Ureter (tissue), 1 donor: ENCODE data around the gene CRACR2B. TPM values are rescaled to one million over a fixed set of nuclear protein-coding genes. Genes with fewer than 3 reads are reported as not detected.
A peak's percentile ranks its signal among the peaks of the same experiment; 100 is the strongest.

Experiments
- DNase-seq: peaks from one replicate; pipeline ENCODE4 v3.0.0-alpha.2; 2020; ENCODE audit warnings: low spot score
- total RNA-seq: library from RNA; stranded (reverse); gene quantifications from one replicate; pipeline ENCODE4 v1.2.4, GENCODE V29; 2023
- donor health status: DM: yes; HTN: yes; CAD: no.

CRACR2B gene
- total RNA-seq, 1 donor from 2014 or later, result 45.8 TPM

DNA sequence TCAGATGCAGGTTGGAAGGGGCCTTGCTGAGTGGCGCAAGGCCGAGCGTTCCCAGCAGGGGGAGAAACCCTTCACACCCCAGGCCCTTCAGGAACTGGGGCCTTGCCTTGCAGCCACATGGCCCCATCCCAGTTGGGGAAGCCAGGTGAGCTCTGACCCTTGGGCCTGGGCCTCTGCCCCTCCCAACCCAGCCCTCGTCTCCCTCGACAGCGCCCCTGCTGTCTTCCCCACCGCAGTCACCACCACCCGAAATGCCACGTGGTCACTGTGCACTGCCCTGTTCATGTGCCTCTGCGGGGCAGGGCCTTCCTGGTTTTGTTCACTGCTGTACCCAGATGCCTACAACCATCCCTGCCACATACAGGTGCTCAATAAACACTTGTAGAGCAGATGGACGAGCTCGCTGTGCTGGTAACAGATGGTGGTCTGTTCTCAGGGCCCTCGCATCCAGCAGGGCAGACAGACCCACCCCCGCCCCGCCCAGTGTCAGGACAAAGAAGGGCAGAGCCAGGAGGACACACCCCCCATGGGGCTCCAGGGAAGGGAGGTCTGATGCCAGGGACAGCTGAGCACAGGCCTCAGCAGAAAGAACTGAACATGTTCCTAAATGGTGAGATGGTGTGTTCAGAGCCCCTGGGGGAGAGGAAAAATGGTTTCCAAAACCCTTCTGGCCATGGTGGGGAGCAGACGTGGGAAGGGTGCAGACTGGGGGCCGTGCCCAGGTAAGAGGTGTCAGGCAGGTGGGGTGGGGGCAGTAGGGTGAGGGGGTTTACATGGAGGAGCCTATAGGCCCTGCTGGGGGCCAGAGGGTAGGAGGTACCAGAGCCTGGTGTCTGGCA lies 10.9 kb downstream of the CRACR2B start:
- DNase-seq, result no peak

DNA sequence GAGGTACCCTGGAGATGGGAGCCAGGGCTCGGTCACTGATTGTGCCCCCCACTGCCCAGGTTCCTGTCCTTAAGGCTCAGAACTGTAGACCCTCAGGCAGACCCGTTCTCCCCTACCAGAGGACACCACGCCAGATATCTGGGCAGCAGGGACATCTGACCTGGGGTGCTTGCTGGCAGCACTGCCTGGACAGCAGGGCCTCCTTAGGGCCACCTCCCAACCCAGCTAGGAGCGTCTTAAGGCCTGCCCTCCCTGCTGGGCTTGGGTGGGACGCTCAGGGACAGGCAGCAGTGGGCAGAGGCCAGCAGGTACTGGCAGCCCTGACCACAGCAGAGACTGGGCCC lies 11.5 kb downstream of the CRACR2B start:
- DNase-seq, result no peak

DNA sequence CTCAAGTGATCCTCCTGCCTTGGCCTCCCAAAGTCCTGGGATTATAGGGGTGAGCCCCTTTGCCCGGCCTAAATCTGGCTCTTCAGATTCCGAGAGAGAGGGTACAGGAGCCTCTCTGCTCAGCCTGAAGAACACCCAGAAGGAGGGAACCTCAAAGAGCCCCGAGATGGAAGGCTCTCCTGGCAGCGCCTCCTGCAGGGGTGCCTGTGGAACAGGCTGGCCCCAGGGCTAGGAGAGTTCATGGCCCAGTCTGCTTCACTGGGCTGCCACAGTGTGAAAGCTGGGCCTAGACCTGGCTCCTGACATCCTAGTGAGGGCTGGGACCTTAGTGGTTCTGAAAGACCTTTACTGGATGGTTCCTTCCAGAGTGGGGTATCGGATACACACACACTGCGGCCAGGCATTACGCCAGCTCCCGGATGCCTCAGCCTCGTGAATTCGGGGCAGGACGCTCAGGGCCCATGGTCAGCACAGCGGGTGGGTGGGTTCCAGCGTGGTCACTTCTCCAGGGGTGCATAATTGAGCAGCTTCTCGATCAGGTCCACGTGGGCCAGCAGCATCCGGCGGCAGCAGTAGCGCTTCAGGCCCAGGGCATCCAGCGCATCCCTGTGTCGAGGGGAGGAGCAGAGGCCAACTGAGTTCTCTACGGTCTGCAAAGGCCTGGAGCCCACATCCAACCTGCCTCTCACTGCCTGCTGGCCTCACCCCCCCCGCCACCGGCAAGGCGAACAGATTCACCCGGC lies 12.3 kb downstream of the CRACR2B start:
- no peak for DNase-seq

DNA sequence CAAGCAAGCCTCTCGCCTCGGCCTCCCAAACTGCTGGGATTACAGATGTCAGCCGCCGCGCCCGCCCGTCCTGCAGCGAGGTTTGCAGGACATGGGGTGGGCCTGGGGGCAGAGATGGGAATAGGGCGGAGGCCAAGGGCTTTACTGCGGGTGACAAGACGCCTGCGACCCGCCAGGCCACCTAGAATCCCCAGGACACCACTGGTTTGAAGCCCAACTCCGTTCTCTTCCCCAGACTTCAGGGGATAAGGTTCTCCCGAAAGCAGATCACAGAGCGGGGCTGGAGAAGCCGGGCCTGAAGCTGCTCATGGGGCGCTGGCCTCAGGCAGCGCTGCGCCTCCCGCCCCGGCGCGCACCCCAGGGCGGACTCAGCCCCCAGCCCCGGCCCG lies 14.3 kb downstream of the CRACR2B start:
- no peak for DNase-seq

DNA sequence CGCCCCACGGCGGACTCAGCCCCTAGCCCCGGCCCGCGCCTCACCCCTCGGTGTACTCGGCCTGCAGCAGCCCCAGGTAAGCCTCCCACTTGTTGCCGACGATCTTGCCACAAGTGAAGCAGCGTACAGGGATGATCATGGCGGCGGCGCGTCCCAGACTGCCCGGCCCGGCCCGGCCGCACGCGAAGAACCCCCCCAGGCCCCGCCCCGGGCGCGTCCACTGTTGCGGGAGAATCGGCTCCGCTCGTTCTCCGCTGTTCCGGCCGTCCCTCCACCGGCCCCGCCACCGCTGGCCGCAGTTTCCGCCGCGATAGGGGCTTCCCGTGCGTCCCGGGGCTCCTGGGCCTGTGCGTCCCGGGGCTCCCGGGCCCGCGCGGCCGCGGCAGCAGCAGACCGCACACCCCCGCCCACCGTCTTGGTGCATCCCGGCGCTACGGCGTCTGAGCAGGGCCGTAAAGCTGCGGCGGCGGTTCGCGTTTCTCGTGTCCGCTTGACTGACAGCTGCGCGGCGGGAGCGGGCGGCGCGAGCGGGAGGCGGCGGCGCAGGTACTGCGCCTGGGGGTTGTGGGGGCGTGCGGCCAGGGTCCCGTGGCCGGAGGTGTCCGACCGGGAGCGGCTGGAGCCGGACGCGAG lies 14.8 kb downstream of the CRACR2B start, which contains the start of the genes POLR2L and TSPAN4:
Gene POLR2L, minus strand, starts transcription at position 160 of the 633 bp plus-strand sequence. Its CDS starts 21 bp downstream, at position 139.
Gene TSPAN4, plus strand, starts transcription at position 483 of the 633 bp plus-strand sequence. CDS start 7,453 bp downstream, outside the sequence.
- DNase-seq, result peak; percentile 90

DNA sequence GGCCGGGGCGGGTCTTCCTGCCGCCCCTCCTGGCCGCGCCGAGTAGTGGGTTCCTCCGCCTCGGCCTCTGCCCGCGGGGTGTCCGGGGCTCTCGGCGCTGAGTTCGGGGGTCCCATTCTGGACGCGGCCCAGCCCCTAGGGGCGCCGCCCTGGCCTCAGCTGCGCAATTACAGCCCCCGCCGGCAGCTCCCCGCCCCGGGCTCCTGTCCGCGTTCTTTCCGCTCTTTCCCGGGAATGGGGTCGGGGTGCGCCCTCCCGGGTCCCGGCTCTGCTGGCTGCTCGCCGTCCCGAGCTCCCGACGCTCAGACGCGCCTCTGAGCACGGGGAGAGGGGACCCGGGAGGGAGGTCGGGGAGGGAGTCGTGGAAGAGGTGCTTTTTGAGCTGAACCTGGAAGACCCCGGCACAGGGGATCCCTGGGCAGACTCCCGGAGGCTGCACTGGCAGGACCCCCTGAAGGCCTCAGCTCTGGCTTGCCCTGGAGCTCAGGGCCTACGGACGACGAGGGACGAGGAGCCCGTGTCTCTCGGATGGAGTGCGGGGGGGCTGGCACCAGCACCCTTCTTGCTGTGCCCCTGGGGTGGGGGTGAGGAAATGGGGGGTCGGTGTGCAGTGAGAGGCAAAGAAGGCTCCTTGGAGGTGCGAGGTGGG lies 15.5 kb downstream of the CRACR2B start:
- no peak for DNase-seq

DNA sequence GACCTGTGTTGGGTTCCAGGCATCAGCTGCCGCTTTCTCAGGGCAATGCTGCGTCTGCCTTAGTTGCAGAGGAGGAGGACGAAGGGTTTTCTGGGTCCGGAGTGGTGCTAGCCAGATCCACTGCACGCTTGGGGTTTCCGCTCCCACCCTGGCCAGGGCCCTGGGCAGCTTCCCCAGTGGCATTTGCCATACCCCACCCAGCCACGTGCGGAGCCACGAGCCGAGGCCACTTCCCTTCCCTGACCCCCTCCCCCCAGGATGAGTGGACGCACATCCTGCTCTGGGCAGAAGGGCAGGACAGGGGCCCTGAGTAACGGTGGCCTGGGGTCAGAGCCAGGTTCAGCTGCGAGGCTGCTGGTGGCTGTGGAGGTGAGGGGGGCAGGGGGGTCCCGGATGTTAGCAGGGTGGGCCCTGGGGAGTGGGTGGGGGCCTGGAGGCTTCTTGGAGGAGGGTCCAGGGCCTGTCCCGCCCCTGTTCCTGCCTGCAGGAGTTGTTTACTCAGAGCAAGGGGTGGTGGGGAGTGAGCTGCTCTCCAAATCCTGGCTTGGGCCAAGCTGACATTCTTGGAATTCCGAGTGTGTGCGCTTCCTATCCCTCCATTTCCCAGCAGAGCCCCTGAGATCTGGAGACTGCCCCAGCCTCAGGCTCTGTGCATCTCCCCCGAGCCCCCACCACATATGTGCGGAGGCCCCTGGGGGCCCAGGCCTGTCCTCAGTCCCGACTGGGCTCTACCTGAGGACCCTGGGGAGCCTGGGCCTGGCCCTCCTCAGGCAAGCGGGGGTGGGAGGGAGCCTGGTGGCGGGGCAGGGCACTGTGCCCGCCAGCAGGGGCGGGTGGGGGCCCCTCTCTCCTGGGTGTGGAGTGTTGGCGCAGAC lies 16.3 kb downstream of the CRACR2B start:
- DNase-seq, result peak; percentile 90

DNA sequence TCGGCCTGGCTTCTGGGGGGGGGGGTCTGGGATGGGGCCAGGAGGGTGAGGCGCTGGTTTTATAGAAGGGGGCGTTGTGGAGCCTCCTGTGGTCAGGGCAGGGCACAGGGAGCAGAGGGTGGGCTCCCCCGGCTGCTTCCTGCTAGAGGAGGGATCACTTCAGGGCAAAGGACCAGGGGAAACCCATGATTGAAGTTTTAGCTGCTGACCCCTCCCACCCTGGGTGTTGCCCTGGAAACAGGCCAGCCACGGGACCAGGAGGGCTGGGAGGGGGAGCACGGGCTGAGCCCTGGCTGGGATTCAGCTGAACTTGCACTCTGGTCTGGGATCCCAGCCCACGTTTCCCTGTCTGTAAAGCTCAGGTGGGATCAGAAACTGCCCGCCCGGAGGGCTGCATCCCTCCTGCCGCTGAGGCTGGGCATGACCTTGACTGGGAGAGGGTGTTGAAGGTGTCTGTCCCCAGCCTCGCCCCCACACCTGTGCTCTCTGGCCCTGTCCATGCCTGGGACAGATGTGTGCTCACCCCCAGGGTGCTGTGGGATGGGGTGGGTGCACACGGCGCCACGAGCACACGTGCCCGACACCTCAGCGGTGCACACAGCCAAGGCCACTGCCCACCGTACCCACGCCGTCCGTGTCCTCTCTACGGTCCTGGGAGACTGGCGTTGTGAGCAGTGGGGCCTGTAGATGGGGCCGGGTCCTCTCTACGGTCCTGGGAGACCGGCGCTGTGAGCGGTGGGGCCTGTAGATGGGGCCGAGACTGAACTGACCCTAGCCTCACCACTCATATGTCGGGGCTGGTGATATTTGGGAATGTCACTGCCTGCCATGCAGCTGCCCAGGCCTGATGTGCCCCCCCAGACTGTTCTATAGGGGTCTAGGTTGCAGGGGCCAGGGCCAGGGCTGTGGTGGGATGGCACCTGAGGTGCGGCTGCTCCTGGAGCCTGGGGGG lies 17.2 kb downstream of the CRACR2B start:
- DNase-seq, result peak; percentile 93

DNA sequence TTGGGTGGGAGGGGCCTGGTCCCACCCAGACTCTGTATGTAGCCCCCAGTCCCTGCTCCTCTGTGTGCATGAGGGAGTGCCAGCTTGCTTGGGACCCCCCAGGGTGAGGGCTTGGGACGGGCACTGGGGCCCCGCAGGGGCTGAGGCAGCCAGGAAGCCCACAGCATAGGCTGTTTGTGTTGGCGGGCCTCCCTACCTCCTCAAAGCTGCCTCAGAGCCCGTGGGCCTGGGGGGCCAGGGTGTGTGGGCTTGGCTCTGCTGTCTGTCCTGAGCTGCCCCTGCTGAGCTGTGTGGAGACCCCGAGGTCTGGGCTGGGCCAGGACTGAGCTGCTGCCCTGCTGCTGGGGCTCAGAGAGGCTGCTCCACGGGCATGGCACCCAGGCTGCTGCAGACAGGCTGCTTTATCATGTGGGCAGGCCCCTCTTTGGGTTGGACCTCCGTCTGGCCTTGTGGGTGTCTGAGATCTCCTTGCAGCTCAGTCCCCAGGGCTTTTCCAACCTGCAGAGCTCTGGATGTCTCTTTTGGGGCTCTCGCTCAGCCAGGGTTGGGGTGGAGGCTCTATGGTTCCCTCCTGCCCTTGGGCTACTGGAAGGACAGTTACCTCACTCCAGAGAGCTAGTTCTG lies 18.3 kb downstream of the CRACR2B start:
- DNase-seq, result no peak

DNA sequence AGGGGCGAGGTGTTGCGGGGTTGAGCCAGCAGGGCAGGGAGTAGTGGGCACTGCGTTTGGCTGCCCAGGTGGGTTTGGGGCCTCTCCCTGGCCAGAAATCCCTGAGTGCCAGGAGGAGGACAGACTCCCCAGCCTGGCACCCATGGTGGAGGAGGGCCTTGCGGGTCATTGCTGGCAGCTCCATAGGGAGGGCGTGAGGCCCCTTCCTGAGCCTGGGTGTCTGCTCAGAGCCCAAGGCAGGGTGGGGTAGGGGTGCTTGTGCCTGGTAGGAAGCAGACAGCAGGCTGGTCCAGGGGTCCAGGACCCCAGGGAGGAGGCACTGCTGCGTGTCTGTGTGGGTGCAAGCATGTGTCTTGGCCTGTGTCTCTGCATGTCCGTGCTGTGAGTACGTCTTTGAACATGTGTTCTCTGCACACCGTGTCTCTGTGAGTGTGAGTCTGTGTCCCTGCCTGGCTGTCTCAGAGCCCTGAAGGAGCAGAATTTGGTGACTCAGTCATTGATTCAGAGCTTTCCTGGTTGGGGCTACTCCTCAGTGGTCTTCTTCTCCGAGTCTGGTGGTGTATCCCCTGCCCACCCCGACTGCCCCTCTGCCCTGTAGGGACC lies 18.9 kb downstream of the CRACR2B start:
- DNase-seq, result no peak

DNA sequence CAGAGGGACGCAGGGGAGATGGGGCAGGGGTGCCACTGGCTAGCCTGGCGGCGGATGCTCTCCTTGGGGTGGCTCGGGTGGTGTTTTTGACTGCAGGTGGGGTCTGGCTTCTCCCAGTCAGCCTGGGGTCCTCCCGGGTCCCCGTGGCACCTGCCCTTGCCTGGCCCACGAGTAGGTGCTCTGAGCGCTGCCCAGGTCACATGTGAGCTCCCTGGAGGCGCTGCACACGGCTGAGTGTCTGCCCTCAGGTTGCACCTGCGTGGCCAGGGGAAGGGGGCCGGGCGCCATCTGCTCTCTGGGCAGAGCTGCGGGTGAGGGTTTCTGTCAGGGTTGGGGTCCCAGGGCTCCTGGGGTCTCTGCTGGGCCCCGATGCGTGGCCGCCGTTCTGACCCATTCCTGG lies 20.2 kb downstream of the CRACR2B start:
- no peak for DNase-seq

DNA sequence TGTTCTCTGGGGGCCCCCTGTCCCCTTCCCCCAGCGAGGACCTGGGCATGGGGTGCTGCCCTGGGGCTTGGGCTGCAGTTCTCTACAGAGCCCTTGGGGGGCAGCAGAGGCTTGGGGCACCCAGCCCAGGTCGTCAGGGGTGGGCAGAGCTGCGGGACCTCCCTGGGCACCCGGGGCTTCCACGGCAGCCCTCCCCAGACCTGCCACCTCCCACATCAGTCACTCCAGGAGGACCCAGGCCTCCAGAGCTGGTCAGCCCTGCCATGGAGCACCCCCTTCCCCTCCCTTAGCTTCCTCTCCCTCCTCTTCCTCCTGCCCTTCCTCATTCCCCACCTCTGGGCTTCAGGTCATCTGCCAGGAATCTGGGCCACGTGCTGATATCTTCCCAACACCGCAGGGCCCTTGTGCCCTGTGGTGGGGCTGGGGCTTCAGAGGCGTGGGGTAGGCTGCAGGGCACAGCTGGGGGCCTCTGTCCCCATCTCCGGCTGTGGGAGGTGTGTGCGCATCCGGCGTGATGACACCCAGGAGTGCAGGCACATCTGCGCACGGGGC lies 20.7 kb downstream of the CRACR2B start:
- DNase-seq, result no peak

DNA sequence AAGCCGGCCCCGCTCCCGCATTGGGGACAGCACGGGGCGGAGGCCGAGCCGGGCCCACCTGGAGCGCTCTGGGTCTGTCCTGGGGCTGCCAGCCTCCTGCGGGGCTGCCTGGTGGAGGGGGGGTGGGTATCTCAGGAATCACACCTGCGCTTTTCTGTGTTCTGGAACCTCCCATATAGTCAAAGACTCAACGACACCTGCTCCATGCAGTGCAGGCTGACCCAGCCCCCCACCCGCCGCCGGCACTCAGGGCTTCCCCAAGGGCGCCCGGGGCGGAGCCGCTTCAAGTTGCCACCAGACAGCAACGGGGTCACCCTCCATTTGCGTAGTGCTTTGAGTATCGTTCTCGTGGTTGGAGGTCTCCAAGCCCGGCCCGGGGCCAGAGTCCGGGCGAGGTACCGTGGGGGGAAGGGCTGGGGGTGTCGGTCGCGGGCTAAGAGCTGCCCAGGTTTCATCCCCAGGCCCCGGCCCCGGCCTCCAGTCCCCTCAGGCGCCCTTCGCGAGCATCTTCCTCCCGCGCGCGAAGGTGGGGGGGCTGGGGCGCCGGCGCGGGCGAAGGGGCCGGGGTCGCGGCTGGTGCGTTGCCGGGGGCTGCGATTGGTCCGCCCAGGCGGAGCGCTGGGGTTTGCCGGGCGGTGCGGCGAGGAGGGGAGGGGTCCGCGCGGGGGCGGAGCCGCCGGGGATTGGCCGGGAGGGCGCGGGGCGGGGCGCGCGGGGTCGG lies 21.5 kb downstream of the CRACR2B start:
- no peak for DNase-seq

DNA sequence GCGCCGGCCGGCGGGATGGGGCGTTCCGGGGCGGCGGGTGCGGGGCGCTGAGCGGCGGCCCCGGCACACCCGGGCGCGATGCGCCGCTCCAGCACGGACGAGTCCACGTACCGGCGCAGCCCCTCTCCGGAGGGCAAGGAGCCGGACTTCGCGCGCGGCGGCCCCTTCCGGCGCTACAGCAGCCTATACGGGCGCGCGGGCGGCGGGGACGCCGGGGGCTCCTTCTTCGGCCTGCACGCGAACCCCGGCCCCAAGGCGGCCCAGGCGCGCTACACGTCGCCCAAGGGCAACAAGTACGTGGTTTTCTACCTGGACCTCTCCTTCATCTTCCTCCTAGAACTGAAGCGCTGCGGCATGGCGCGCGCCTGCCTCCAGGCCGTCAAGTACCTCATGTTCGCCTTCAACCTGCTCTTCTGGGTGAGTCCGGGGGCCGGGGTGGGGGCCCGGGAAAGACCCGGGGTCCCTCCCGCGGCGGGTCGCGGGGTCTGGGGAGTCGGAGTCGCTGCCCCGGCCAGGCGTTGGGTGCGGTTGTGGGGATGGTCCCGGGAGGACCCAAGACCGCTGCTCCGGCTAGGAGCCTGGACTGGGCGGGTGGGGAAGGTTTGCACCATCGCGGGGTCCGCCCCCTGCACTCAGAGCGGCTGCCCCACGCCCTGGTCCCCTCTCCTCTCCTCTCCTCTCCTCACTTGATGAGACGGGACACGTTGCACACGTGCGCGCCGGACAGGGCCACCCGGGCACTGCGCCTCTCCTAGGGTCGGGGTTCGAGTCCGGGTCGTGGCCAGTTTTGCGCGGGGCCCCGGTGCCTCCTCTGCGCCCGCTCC lies 22.4 kb downstream of the CRACR2B start:
- DNase-seq, result no peak

DNA sequence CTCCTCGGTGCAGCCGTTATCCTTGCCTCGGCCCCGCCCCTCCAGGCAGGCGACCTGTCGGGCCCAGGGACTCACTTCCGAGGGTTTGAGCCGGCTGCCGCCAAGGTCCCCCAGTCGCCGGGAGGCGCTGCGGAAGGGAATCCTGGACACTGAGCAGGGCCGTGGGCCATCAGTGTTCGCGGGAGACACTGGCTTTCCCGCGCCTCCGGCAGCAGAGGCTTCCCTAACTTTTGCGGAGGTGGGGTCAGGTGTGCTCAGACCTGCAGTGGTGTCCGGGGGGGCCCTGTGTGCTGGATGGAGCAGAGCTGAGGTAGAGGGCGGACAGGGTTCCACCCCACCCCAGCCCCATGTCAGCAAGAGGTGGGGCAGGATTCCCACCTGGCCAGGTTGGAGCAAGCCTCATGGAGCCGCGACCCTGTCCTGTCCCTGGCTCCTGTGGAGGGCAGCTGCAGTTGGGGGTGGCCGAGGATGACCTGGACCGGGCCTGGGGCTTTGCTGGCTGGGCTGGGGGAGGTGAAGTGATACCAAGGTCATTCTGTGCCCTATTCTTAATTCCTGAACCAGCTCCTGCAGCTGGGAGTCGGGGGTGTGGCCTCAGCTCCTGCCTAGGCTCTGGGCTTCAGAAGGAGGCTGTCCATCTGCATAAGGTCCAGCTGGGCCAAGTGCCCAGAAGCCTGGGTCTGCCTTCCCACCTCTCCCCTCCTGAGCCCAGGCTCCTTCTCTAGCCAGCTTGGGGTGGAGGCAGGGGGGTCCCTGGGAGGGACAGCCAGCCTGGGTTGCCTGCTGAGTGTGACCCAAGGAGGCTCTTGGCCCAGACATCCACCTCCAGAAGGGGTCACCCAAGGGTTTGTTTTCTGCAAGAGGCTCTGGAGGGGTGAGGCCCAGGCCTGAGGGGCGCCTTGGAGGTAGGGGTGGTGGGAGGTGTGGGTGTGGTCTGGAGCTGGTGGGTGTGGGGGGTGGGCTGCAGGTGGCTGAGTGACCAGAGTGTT lies 23.4 kb downstream of the CRACR2B start:
- DNase-seq, result no peak

DNA sequence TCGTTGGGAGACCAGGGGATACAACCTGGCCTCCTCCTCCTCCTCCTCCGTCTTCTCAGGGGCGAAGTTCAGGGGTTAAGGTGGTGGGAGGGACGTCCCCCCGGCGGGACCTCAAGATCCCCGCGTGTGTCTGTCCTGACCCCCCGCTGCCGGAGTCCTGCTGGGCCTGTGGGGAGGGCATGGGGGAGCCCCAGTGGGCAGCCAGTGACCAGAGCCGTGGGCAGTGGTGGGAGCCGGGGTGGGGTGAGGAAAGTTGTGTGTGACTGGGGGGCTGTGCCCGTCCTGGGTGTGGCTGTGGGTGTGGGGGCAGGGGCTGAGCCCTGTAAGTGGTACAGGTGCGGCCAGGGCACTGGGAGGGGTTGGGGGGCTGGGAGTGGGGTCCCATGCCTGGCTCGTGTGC lies 25.0 kb downstream of the CRACR2B start:
- no peak for DNase-seq
